ENCODE measurements around the gene ZNF836.
"Not testable (repeated sequence)": the region's sequence is repeated elsewhere in the genome, so short reads cannot be mapped to it uniquely, and the experiment has no call there.

Gene ZNF836

DNA sequence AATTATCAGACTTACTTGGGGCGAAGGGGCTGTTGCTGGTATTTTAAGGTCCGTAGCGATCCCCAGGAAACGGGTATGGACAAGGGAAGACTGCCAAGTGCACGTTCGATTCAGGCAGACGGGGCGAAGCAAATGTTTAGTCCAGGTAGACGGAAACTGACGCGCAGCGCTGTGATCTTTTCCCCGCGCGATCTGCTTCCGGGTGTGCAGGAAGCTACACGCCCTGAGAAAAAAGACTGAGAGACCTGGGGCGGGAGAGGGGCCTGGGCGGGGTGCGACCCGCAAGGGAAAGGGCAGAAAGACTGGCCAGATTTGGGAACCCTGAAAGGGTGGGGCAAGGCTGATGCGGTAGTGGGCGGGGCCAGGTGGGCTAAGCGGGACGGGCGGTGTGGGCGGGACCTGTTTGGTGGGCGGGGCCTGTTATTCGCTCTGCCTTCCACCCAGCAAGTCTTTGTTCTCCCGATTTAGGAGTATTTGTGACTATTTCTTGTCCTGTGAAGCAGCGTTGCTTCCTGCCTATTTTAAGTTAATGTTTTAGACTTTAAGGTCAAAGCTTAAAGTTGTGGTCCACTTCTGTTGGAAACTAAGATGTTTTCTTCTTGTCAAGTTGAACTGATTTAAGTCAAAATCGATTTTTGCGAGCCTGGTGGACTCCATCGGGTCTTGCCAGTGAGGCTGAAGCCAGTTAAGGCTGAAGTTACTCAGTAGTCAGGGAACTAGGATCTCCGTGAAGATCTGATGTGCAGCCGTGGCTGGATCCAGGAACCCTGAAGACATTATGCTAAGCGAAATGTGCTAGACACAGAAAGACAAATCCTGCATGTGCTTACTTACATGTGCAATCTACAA is at the start of gene ZNF836:
Gene ZNF836 (minus strand): TSS at position 301 of the 849 bp plus-strand sequence. CDS start 3,549 bp downstream, outside the sequence.
- DNase-seq (ENCODE audit: low spot score), result no peak

DNA sequence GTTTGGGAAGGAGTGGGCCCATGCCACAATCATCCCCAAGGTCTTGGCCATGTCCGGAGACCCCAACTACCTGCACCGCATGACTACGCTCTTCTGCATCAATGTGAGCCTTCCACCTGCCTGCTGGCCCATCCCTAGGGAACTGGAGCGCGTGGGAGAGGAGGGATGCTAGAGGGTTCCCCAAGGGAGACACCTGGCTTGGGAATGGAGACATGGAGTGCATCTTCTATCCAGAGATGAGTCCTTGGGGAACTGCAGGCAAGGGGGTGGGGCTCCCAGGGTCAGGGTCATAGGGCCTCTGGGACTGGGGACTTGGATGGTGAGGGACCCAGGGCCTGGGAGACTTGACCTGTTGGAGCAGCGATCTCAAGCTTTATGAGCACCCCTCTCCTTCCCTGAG is 49.6 kb upstream of the ZNF836 start:
- DNase-seq (ENCODE audit: low spot score), result no peak

DNA sequence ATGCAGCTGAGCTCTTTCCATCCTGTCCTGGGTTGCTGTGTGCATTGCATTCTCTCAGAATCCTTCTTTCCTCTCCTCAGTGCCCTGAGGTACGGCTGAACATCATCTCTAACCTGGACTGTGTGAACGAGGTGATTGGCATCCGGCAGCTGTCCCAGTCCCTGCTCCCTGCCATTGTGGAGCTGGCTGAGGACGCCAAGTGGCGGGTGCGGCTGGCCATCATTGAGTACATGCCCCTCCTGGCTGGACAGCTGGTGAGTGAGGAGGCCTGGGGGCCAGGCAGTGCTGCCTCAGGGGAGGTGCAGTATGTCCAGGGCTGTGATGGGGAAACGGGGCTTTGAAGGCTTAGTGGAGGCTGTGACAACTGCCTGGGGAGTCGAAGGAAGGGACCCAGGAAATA is 48.2 kb upstream of the ZNF836 start:
- DNase-seq (ENCODE audit: low spot score), result no peak

DNA sequence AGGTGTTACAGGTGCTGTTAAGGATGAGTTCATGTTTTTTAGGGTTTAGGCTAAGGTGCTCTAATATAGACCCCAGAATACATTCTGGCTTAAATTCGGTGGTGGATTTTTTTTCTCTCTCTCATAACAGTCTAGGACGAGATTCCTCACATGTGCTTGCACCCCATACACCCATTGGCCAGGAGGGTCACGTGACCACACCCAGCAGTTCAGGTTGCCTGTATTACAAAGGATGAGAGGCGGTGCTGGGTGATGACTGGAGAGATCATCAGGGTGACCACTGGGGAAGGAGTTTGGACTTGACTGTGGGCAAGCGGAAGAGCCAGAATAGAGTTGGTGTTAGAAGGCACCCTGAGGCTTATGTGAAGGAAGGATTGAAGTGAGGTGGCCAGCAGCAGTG is 46.2 kb upstream of the ZNF836 start:
- DNase-seq (ENCODE audit: low spot score), result no peak

DNA sequence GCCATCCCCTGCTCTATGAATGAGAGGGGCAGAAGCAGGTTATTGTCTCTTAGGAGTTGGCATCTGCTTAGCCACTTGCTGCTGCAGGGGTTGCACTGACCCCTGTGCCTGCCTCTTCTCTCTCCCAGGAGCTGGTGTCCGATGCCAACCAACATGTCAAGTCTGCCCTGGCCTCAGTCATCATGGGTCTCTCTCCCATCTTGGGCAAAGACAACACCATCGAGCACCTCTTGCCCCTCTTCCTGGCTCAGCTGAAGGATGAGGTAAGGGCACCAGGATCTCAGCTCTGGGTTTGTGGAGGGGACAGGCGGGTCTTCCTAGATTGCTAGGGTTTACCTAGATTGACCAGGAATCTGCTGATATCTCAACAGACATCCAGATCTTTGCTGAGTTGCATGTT is 45.0 kb upstream of the ZNF836 start:
- no peak for DNase-seq (ENCODE audit: low spot score)

GRCh38 chr19:52214241-52214640 is 42.8 kb upstream of the ZNF836 start:
- DNase-seq (ENCODE audit: low spot score), result no peak

- no peak for DNase-seq (ENCODE audit: low spot score)
Observed at GRCh38 chr19:52212572-52213255, 41.3 kb upstream of the ZNF836 start.

DNA sequence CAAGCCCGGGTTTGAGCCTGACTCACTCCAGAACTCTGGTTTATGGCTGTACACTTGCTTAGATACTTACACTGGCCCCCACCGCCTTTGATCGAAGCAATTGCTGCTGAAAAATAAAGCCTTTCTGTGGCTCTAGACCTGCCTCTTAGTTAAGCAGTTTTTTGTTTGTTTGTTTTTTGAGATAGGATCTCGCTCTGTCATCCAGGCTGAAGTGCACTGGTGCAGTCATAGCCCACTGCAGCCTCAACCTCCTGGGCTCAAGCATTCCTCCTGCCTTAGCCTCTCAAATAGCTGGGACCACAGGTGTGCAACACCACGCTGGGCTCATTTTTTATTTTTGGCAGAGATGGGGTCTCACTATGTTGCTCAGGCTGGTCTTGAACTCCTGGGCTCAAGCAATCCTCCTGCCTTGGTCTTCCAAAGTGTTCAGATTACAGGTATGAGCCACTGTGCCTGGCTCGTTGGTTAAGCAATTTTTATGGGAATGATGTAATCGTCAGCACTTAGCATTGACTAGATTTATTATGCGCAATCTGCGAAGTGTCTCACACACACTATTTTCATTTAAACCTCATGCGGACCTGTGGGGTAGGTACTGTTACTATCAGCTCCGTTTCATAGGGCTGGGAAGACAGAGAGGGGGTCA is 40.6 kb upstream of the ZNF836 start:
- no peak for DNase-seq (ENCODE audit: low spot score)

GRCh38 chr19:52211203-52211602 is 39.8 kb upstream of the ZNF836 start:
- no peak for DNase-seq (ENCODE audit: low spot score)

GRCh38 chr19:52206481-52206880 is 35.1 kb upstream of the ZNF836 start:
- DNase-seq (ENCODE audit: low spot score), result no peak

GRCh38 chr19:52200755-52201391 is 29.5 kb upstream of the ZNF836 start:
- DNase-seq (ENCODE audit: low spot score), result not testable (repeated sequence)

GRCh38 chr19:52200044-52200443 is 28.6 kb upstream of the ZNF836 start:
- DNase-seq (ENCODE audit: low spot score), result no peak

DNA sequence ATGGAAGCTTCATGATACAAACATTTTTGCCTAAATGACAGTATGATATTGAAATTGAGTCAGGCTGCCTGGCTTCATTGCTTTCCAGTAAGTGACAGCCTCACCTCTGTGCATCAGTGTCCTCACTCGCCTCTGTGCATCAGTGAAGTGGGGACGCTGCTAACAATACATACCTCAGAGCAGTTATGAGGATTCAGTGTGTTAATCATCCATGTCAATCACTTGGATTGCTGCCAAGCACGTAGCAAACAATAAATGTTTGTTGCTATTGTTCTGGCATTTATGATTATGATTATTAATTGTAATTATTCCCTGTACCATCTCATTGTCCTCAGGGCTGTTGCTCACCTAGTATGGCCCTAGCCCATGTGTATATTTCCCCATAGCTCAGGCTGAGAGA is 27.3 kb upstream of the ZNF836 start:
- no peak for DNase-seq (ENCODE audit: low spot score)

DNA sequence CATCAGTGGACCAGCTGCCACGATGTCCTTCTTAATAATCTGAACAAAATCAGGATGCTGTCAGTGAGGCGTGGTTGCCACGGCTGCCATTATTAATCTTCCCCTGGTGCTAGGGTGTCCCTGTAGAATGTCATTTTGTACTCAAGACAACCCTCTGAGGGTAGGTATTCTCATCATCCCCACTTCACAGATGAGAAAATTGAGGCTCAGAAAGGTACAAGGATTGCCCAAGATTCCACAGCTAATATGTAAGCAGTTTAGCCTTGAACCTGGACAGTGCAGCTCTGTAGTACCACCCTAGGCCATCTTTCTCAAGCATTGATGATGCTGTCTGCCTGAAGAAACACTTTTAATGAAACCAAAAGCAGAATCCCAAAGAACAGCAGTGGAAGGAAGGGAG is 26.5 kb upstream of the ZNF836 start:
- no peak for DNase-seq (ENCODE audit: low spot score)

DNA sequence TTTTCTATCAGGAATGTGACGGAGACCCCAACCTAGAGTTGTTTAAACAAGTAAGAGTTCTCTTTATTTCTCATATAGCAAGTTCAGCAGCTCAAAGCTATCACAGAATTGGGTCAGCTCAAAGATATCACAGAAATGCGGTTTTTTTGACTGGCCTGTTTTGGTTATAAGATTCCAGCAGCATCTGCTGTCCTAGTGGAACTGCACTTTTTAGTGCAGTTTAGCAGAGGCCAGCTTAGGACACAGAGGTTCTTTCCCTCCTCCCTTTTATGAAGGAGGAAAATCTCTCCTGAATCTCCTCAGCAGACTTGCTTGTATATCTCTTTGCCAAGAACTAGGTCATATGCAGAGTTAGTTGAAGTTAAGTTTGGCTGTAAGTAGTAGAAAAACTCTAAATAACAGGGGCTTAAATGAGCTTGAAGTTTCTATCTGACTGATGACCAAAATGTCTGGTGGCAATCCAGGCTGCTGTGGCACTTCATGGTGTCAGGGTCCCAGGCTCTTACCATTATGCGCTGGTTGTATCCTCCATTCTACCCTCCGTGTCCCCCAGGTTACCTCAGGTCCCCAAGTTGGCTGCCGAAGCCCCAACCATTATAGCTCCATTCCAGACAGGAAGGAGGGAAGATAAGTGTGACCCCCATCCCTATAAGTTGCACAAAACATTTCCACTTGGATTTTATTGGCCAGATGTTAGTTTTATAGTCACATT is 25.0 kb upstream of the ZNF836 start:
- no peak for DNase-seq (ENCODE audit: low spot score)

- DNase-seq (ENCODE audit: low spot score), result no peak
Observed at GRCh38 chr19:52191951-52192350, 20.5 kb upstream of the ZNF836 start.

DNA sequence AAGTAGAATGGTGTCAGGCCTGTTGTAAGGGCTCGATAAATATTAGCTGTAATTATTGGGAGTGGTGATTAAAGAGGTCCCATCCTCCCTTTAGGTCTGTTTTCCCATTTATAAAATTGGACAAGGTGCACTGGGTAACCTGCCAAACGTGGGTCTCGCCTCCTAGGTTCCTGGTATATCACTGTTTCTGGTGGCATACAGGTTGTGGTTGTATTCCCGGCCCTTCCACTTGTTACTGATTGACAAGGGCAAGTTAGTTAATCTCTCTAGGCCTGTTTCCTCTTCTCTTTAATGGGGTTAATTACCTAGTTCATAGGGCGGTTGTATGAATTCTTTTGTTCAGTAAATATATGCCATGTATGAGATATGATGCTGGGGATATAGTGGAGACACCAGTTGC is 20.0 kb upstream of the ZNF836 start:
- DNase-seq (ENCODE audit: low spot score), result no peak

DNA sequence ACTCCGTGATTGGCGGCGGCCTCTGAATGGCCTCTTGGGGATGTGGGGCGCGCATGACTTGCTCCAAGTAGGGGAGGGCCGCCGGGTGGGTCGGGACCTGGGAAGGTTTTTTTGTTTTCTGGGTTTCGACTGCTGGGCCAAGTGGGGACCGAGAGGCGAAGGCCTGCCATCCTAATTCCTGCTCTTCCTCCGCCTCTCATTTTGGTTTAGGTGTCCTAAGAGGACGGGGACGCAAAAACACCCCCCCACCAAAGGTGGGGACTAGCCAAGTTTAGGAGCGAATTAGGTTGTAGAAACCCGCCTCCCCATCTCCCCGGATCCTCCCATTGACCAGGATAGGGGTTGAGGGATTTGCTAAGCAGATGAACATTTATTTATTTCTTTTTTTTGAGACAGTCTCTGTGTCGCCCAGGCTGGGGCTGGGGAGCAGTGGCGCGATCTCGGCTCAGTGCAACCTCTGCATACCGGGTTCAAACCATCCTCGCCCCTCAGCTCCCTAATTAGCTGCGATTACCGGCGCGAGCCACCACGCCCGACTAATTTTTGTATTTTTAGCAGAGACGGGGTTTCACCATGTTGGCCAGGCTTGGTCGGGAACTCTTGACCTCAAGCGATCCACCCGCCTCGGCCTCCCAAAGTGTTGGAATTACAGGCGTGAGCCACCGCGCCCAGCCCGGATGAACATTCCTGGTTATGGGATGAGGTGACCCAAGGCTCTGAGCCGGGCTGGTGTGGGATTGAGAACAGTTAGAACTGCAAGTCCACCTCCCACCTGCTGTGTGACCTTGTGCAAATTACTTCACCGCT is 19.3 kb upstream of the ZNF836 start:
- DNase-seq (ENCODE audit: low spot score), result no peak

DNA sequence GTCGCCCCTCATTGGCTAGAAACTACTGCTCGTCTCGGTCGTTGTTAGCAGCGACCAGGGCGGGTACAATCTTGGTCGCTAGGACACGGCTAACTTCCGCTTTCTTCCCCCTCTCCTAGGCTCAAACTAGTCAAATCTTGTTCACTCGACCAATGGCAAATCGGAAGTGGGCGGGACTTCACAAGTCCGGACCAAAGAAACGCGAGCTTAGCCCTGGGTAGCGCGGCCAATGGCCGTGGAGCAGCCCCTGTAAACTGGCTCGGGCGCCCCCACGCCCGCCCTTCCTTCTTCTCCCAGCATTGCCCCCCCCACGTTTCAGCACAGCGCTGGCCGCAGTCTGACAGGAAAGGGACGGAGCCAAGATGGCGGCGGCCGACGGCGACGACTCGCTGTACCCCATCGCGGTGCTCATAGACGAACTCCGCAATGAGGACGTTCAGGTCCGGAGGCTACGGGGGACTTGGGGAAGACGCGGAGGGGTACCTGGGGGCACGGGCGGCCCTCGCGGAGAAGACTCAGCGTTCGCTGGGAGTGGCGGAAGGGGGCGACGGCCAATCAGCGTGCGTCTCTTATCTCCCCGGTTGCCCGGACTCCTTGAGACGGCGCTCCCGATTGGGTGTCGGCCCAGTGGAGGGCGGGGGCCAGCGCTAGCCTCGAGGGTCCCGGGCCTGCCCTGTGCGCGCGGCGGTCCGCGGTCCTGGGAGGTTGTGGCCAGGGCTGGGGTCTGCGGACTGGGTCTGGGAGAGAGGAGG is 18.5 kb upstream of the ZNF836 start, which contains the start of gene PPP2R1A:
Gene PPP2R1A (plus strand): TSS at position 318 of the 752 bp plus-strand sequence. CDS start 45 bp downstream, at position 363.
- peak; percentile 94 for DNase-seq (ENCODE audit: low spot score)

Measured in HuH-7 (cell line).